ENCODE data around the gene DYNC2H1.
A peak's percentile ranks its signal among the peaks of the same experiment; 100 is the strongest.

- TF ChIP-seq, protein P1, sequence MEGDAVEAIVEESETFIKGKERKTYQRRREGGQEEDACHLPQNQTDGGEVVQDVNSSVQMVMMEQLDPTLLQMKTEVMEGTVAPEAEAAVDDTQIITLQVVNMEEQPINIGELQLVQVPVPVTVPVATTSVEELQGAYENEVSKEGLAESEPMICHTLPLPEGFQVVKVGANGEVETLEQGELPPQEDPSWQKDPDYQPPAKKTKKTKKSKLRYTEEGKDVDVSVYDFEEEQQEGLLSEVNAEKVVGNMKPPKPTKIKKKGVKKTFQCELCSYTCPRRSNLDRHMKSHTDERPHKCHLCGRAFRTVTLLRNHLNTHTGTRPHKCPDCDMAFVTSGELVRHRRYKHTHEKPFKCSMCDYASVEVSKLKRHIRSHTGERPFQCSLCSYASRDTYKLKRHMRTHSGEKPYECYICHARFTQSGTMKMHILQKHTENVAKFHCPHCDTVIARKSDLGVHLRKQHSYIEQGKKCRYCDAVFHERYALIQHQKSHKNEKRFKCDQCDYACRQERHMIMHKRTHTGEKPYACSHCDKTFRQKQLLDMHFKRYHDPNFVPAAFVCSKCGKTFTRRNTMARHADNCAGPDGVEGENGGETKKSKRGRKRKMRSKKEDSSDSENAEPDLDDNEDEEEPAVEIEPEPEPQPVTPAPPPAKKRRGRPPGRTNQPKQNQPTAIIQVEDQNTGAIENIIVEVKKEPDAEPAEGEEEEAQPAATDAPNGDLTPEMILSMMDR (conservative IDR thresholded peaks at IDR 0.05; ENCODE audit: low read depth, low read length): peak; percentile 90
- TF ChIP-seq EZH2phosphoT487 (IDR thresholded peaks at IDR 0.05; ENCODE audit: borderline replicate concordance, low read length): no peak
Measured at GRCh38 chr11:103202048-103202651, 92.9 kb downstream of the DYNC2H1 start.

Measured in PC-3 (cell line).